C1 segment of cervical spinal cord (tissue), 14 donors: ENCODE results near the gene UBALD1.
"Not testable (repeated sequence)": the region's sequence is repeated elsewhere in the genome, so short reads cannot be mapped to it uniquely, and the experiment has no call there.

ENCODE experiments used
- DNase-seq, 14 donors: peaks; one replicate each; lab custom pipeline; 2025; lab: John Stamatoyannopoulos, UW

UBALD1 gene

DNA sequence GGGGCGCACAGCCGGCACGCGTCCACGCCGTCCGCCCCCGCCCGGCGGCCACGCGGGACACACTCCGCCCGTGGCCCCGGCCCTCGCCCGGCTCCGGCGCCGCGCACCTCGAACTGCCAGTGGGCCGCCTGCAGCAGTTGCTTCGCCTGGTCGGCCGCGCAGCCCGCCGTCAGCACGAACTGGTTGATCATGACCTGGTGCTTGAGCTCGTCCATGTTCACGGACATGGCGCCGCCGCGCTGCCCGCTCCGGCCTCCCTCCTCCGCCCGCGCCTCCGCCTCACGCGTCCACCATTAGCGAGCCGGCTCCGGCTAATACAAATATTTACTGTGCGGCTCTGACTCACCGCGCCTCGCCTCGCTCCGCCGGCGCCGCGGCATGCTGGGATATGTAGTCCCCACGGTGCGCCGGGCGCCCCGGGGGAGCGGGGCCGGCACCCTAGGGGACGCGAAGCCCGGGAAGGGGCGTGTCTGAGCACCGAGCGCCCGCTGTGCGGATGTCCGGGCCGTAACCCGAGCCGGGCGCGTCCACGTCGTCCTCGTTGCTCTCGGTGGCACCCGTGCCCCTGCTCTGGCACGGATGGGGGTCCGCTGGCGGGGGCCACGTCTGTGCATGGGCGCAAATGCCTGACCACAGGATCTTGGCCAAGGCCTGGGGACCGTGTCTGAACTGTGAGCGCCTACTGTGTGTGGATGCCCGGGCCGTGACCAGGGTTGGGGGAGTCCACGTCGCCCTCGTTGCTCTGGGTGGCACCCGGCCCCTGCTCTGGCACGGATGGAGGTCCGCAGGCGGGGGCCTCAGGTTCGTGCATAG lies at the start of gene UBALD1:
UBALD1 (minus strand) TSS at position 318 of the 813 bp plus-strand sequence; CDS start at position 227, 91 bp downstream.
- peak in 13 of 14 donors; percentile 21 to 85 (median 64) for DNase-seq

- peak in 12 of 14 donors; percentile 27 to 83 (median 62) for DNase-seq
These were observed 49.2 kb upstream of the UBALD1 start for GRCh38 chr16:4663777-4664465.

- DNase-seq, result peak in 2 of 14 donors; percentile 34 to 83
These were observed 48.7 kb upstream of the UBALD1 start for GRCh38 chr16:4663465-4663776.

DNA sequence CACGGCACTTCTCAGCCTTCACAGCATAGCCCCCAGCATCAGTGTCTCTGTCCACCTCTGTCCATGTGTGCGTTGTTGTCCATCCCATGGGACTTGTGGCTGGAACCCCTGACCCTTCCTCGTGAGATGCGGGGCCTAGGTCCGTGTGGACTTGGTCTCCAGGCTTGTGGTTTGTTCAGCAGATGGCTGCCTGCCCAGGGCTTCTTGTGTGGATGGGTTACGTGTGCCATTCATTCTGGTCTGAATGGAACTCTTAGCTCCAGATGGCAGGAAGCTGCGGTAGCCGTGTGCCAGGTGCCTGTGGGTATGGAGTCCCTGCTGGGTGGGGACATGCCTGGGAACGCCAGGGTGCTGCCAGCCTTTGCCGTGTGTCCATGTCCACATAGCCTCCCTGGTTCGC lies 47.0 kb upstream of the UBALD1 start:
- DNase-seq, result peak in 8 of 14 donors; percentile 29 to 67 (median 41)

DNA sequence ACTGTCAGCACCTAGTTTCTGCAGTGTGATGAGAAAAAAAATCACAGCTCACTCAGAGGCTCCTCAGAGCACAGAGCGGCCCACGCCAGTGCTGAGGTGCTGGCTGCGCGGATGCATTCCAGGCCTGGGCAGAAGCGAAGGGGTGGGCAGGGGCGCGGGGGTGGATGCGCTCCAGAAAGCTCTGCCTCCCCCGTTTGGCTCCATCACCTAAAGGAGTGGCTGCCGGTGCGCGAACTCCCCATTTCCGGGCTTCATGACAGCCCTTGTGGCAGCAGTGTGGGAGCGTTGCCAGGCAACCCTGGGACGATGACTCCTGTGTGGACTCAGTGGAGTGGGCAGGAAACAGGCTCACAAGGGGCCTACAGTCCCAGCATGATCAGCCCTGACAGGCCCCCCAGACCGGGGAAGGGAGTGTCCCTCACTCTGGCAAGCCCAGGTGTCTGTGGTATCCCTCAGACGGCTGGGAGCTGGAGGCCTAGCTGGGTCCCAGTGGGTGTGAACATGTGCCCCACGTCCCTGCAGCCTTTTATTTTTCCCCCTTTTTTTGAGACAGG lies 45.8 kb upstream of the UBALD1 start:
- peak in 5 of 14 donors; percentile 11 to 69 (median 33) for DNase-seq

DNA sequence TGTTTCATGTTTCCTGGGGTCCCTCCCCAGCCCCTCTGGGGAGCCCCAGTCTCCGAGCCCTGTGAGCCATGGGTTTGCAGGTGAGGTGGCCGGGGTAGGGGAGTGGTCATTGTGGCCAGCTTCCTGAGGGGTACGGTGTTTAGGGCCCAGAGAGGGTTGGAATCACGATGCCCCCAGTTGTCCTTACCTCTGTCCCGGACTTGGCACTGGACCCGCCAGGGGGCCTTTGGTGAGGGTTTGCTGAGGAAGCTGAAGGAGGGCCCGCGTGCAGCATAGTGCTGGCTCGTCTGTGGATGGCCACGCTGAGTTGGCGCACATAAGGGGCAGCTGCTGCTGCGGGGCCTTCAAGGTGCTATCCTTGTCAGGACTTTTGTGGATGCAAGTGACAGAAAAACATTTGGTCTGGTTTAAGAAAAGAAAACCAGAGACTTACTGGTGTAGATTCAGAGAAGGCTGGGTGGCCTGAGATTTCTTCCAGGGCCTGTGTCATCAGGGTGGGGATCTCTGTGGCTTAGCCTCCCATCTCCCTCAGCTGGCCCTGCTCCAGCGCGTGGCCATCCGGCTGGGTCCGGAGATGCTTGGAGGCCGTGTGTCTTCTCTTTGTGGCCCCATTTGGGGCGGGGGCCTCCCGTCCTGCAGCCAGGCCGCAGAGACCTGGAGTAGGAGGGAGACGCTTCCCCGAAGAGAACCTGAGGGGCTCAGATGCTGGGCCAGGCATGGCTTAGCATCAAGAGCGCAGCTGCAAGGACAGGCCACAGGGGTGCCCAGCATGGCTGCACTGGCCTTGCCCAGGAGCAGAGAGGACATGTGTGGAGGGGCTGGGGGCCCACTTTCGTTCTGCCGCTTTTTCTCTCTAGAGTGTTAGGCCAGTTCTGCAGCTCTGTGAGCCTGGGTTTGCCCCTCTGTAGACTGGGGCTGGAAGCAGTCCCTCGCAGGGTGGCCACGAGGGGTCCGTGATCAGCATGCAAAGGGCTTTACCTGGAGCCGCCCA lies 45.0 kb upstream of the UBALD1 start:
- no peak for DNase-seq

DNA sequence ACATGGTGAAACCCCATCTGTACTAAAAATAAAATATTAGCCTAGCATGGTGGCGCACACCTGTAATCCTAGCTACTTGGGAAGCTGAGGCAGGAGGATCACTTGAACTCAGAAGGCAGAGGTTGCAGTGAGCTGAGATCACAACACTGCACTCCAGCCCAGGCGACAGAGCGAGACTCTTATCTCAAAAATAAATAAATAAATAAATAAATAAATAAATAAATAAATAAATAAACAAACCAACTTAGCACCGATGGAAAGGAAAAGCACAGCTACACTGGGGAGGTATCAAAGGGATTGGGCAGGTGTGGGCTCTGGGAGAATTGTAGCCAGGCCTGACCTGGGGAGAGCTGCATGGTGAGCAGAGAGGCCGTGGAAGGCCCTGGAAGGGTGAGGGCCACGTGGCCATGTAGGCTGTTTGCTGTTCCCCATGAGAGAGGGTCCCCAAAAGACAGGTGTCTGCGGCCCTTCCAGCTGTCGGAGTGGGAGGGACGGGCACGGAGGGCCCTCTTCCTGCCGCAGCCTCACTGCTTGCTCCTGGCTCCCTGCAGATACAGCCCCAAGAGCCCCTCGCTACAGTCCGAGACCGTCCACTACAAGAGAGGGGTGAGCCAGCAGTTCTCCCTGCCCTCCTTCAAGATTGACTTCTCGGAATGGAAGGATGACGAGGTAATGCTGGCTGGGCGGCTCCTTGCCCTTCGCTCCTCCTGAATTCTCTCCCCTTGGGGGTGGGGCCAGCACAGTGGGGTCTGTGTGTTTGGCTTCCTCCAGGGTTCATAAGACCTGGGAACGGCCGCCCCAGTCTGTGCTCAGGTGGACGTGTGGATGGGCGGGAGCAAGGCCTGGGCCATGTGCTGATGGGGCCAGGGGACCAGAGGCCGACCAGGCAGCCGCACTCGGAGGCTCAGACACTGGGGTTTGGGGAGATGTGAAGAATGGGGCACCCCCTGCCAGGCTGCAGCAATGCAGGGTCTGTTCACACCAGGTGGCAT lies 42.3 kb upstream of the UBALD1 start:
- DNase-seq, result no peak

GRCh38 chr16:4656221-4656620 lies 41.5 kb upstream of the UBALD1 start:
- no peak for DNase-seq

DNA sequence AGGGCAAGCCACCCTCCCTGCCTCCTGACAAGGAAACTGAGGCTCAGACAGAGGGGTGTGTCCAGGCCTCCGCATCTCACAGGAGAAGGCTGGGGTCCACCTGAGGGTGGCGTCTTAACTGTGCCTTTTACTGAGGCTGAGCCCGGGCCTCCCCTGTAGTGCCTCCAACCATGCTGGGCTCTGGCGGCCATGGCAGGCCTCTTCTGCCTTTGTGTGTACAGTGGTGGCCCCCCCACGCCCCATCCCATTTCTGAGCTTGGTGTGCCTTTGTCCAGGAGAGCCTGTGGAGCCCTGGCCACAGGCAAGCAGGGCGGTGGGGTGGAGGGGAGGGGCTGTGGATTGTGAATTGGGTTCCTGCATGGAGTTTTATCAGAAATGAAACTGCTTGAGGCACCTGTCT lies 41.1 kb upstream of the UBALD1 start:
- no peak for DNase-seq

GRCh38 chr16:4654964-4655590 lies 40.4 kb upstream of the UBALD1 start:
- no peak for DNase-seq

DNA sequence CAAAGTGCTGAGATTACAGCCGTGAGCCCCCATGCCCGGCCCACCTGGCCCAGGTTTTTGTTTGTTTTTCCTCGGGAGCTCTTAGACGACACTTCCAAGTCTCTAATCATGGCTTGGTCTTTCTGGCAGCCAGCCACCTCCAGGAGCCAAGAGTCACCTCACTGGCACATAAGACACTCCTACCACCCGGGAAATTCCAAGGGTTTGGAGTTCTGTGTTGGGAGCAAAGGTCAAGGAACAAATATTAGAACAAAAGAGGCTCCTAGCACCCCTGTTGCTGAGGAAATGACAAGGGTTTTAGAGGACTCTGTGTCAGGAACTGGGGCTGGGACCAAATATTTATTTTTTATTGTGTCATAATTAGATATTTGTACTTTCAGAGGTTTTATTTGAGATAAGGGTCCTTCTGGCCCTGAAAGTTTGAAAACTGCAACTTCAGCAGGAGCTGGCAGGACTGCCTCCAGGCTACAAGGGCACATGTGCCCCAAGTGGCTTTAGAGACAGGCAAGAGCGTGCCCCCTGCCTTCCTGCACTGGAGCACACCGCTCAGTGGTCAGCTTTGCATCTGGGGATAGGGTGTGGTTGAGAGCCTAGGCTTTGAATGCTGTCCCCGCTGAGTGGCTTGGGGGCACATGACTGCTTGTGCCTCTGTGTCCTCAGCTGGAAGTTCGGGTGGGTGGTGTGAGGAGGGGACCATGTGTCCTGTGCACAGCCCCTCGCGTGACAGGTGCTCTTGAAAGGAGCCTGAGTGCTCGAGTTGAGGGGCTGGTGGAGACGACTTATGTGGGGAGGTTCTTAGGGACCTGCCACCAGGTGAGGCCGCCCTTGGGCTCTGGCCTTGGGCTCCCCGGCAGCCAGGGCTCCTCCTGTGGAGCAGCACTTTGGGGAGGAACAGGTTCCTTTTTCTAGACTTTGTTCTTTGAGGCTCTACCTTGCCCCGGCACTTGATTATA lies 39.6 kb upstream of the UBALD1 start:
- no peak for DNase-seq

DNA sequence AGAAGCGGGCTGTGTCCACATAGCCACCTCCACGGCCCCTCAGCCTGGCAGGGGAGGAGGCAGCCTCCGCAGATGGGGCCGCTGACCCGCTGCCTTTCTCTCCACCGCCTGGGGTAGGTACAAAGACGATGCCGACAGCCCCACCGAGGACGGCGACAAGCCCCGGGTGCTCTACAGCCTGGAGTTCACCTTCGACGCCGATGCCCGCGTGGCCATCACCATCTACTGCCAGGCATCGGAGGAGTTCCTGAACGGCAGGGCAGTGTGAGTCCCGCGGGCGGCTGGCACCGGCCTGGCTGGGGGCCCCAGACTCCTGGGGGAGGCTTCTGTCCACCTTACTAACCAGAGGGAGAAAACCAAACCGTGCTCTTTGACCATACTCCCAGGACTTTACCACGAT lies 37.9 kb upstream of the UBALD1 start:
- no peak for DNase-seq

GRCh38 chr16:4651827-4652226 lies 37.1 kb upstream of the UBALD1 start:
- no peak for DNase-seq

GRCh38 chr16:4650443-4651074 lies 35.9 kb upstream of the UBALD1 start:
- DNase-seq, result not testable (repeated sequence)

- DNase-seq, result no peak
These were observed 35.2 kb upstream of the UBALD1 start for GRCh38 chr16:4649744-4650442.

DNA sequence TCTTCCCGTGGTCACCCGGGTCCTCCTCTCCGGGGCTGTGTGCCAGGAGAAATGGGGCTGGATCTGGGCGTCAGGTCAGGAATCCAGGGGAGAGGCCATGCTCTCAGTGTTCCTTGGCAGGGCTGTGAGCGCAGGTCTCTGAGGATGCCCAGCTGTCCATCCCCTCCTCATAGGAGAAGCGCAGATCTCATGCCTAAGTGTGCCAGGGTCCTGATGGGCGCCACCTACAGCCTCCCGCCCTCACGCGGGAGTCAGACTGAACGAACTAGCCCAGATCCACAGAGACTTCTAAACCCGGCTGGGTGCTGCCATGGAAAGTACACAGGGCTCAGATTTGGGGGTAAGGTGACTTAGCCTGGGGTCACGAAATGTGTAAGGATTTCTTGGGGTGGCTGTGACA lies 34.2 kb upstream of the UBALD1 start:
- DNase-seq, result no peak

DNA sequence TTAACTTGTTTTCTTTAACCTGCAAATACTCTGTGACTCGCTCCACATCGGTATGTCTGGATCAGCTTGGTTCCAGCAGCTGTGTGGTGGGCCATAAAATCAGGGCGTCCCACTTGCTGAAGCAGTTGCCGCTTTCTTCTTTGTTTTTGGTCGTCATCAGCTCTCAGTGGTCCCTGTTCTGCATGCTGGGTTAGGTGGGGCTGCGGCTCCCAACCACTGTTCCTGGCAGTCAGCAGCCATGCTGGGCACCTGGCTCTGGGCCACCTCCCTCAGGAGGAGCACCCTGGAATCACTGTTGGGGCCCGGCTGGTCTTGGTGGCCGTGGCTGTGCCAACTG lies 32.9 kb upstream of the UBALD1 start:
- DNase-seq, result no peak
